NT2/D1 (cell line): ENCODE data around the gene CFHR2.
"Not testable (repeated sequence)": the region's sequence is repeated elsewhere in the genome, so short reads cannot be mapped to it uniquely, and the experiment has no call there.

Experiments
- SUZ12 ChIP-seq: IDR thresholded peaks from 2 replicates; pipeline ENCODE4 v1.6.1; 2011; ENCODE audit not compliant: insufficient read length, insufficient read depth; ENCODE audit errors: extremely low read depth
- YY1 ChIP-seq: IDR thresholded peaks from 2 replicates; pipeline ENCODE4 v1.6.1; 2011; ENCODE audit not compliant: insufficient read length, insufficient read depth

- not testable (repeated sequence) for TF ChIP-seq SUZ12, YY1
These were observed 2.1 kb upstream of the CFHR2 start for GRCh38 chr1:196941474-196941873.
